ENCODE data around the gene PRAMEF27.
"Not testable (repeated sequence)": the region's sequence is repeated elsewhere in the genome, so short reads cannot be mapped to it uniquely, and the experiment has no call there.

Gene PRAMEF27

GRCh38 chr1:13056475-13056874 is at the start of gene PRAMEF27:
Gene PRAMEF27, minus strand, starts transcription at chr1:13056575. Its CDS starts 2,916 bp downstream, at chr1:13053659.
- not testable (repeated sequence) for DNase-seq

DNA sequence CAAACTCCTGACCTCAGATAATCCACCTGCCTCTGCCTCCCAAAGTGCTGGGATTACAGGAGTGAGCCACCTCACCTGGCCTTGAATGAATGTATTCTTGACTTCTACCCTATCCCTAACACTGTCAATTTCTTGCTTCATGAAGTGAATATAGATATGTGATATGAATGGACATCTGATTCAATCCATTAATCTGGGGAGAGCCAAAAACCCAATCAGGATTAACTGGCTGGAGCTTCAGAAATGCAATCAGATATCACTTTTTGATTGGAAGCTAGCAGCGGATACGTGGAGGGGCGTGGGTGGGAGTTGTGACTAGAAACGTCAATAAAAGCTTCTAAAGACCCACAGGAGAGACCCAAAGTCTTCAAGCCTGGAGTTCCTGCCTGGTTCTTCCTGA is 14.1 kb upstream of the PRAMEF27 start, which contains the start of gene PRAMEF25:
Gene PRAMEF25, plus strand, starts transcription at position 301 of the 400 bp plus-strand sequence. CDS start 2,920 bp downstream, outside the sequence.
- DNase-seq = not testable (repeated sequence)

GRCh38 chr1:13019846-13020245 is 36.5 kb downstream of the PRAMEF27 start:
- not testable (repeated sequence) for DNase-seq

DNA sequence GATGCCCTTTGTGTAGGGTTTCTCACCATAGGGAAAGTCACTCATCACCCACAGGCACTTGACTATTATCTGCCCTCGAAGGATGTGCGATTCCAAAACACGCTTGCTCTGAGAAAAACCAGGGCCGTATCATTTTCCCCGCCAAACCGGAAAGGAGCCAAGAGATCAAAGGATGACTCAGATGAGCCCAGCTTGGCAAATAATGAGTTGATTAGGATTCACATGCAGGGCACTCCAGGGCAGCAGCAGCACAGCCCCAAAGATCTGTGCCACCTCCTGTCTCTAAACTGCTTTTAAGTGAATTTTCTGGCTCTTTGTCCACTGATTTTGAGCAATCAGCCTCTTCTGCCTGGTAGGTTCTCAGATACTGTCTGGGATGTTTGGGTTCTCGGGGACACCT is 44.4 kb downstream of the PRAMEF27 start:
- DNase-seq = not testable (repeated sequence)

- DNase-seq = not testable (repeated sequence)
Measured at GRCh38 chr1:13009348-13009747, 47.0 kb downstream of the PRAMEF27 start.

DNA sequence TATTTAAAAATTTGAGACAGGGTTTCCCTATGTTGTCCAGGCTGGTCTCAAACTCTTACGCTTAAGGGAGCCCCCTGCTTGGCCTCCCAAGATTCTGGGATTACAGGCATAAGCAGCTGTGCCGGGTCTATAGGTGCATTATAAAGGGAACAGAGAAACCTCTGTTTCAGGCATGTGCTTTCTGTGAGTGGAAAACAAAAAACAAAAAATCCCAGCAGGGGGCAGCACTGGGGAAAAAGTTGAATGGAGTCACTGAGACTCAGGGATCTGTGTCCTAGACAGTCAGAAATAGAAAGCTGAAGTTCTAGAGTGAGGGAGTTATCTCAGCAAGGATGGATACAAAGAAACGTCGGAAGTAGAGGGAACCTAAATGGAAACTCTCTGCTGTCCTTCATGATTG is 50.6 kb downstream of the PRAMEF27 start:
- not testable (repeated sequence) for DNase-seq

Measured in activated CD4-positive, alpha-beta T cell treated with anti-CD3 and anti-CD28 coated beads, Interleukin-2, amount 50 U/mL, for 16 hours (primary cell).